Transverse colon (tissue), 4 donors: ENCODE results near the gene DCP2. TPM values are rescaled to one million over a fixed set of nuclear protein-coding genes. Genes with fewer than 3 reads are reported as not detected.

Experiments
- DNase-seq: peaks from one replicate; pipeline ENCODE4 v3.0.0-alpha.2; 2019
- H3K27ac ChIP-seq, 4 donors: fragments of 200-600 bp; sonication (generic); 2 replicates each; pipeline ENCODE4 v1.5.1; 2016 to 2018; ENCODE audit warnings: inconsistent platforms in 4 of 4
- H3K27me3 ChIP-seq: fragments of 200-600 bp; sonication (generic); 2 replicates; pipeline ENCODE4 v1.5.1; 2017; ENCODE audit warnings: inconsistent platforms
- H3K36me3 ChIP-seq, 4 donors: fragments of 200-600 bp; sonication (generic); 2 replicates each; pipeline ENCODE4 v1.5.1; 2017 to 2019; ENCODE audit warnings: inconsistent platforms in 4 of 4
- H3K4me1 ChIP-seq, 4 donors: fragments of 200-600 bp; sonication (generic); 2 replicates each; pipeline ENCODE4 v1.5.1; 2017 to 2020; ENCODE audit warnings: inconsistent platforms in 4 of 4
- H3K4me3 ChIP-seq, 4 donors: fragments of 200-600 bp; sonication (generic); 1 replicate in 1 of 4; 2 replicates in 3 of 4; pipeline versions ENCODE4 v1.5.1 to v1.6.1; 2017 to 2019; ENCODE audit warnings: inconsistent platforms in 4 of 4
- H3K9me3 ChIP-seq, 2 donors: fragments of 200-600 bp; sonication (generic); 2 replicates each; pipeline ENCODE4 v1.5.1; 2017 to 2019; ENCODE audit warnings: inconsistent platforms in 2 of 2
- EP300 ChIP-seq: sonication (generic); formaldehyde crosslinking; IDR thresholded peaks from one replicate; pipeline ENCODE4 v1.6.1; 2017; ENCODE audit warnings: antibody characterized with exemption, low read depth
- POLR2A ChIP-seq: fragments of 450-650 bp; IDR thresholded peaks from one replicate; pipeline ENCODE4 v1.6.1; 2016; ENCODE audit warnings: antibody characterized with exemption, mild to moderate bottlenecking, moderate library complexity
- POLR2AphosphoS5 ChIP-seq, 3 donors: sonication (generic); formaldehyde crosslinking; IDR thresholded peaks; one replicate each; pipeline ENCODE4 v1.6.1; 2016; ENCODE audit warnings: antibody characterized with exemption in 3 of 3
- WGBS, 2 donors: methylation state at CpG; one replicate each; pipeline ENCODE4 v1.1.5; 2018; ENCODE audit warnings: low coverage in 1 of 2; 5-methylcytosine and 5-hydroxymethylcytosine counted together
- in situ Hi-C, 4 donors: fragments of 200-750 bp; cut with MboI; loops; one replicate each; pipeline versions ENCODE4 v1.15.0 to v1.15.1; 2017; ENCODE audit warnings: low sequenced_read_pairs in 3 of 4, low pct_ligation_motif_present in 1 of 4, low pct_unique_long_range_greater_than_20kb in 1 of 4
- intact Hi-C: fragments of 100-400 bp; cut with DNase I; formaldehyde crosslinking; loops from one replicate; pipeline ENCODE4 v1.15.1; 2023; ENCODE audit warnings: low total_unique reads
- total RNA-seq, 4 donors: library from RNA; depleted of rRNA; stranded (reverse); fragments of >200 nt; gene quantifications; one replicate each; pipeline ENCODE4 v1.1.0, GENCODE V29; 2016
- TF ChIP-seq, protein P1 (sequence below), 5 experiments: fragments of 200-600 bp in 3 of 5; fragments of 450-650 bp in 2 of 5; sonication (generic) in 3 of 5; IDR thresholded peaks; 1 replicate in 2 of 5; 2 replicates in 3 of 5; pipeline ENCODE4 v1.5.1; 2016 to 2017; ENCODE audit warnings: antibody characterized with exemption in 5 of 5, inconsistent platforms in 3 of 5, mild to moderate bottlenecking in 2 of 5, moderate library complexity in 1 of 5

Gene DCP2
- total RNA-seq, 4 donors from 2014 or later: 11.6 to 27.8 (median 20.7) TPM

DNA sequence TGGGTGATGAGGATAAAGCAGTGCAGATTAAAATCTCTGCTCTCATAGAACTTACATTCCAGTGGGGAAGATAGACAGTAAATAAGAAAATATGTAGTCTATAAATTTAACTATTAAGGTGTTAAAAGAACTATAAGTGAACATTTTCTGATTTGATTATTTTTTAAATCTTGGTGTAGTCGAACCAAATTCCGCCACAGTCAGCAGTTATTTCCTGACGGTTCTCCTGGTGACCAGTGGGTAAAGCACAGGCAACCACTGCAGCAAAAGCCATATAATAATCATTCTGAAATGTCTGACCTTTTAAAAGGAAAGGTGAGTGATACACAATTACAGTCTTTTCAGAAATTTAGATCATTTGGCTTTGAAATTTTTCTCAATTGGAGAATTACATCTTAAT lies 27.2 kb downstream of the DCP2 start:
- peaks cover 0 to 41% (median 16%) of the 10 kb centered on the region in 4 donors for H3K36me3 ChIP-seq
- no peak for DNase-seq
- in situ Hi-C loops: loop anchor here in 1 of 4 donors (10.0 kb wide), 1 partner anchor 321 kb away; no protein-coding TSS in a partner anchor
- H3K27ac ChIP-seq: no peak overlapping the region
- H3K27me3 ChIP-seq: no peaks in the 10 kb centered on the region
- no peaks in the 10 kb centered on the region for H3K4me1 ChIP-seq
- WGBS, 2 donors: 81 to 85% methylated on average over 3 of the region's 3 CpGs
- H3K9me3 ChIP-seq: no peaks in the 10 kb centered on the region
- TF ChIP-seq POLR2AphosphoS5 (IDR thresholded peaks at IDR 0.05): no peak
- no peak for TF ChIP-seq POLR2A
- TF ChIP-seq EP300: no peak
- TF ChIP-seq, protein P1, sequence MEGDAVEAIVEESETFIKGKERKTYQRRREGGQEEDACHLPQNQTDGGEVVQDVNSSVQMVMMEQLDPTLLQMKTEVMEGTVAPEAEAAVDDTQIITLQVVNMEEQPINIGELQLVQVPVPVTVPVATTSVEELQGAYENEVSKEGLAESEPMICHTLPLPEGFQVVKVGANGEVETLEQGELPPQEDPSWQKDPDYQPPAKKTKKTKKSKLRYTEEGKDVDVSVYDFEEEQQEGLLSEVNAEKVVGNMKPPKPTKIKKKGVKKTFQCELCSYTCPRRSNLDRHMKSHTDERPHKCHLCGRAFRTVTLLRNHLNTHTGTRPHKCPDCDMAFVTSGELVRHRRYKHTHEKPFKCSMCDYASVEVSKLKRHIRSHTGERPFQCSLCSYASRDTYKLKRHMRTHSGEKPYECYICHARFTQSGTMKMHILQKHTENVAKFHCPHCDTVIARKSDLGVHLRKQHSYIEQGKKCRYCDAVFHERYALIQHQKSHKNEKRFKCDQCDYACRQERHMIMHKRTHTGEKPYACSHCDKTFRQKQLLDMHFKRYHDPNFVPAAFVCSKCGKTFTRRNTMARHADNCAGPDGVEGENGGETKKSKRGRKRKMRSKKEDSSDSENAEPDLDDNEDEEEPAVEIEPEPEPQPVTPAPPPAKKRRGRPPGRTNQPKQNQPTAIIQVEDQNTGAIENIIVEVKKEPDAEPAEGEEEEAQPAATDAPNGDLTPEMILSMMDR (IDR thresholded peaks at IDR 0.05): no peak
- intact Hi-C loops: no loop called here
- H3K4me3 ChIP-seq: no peak overlapping the region

DNA sequence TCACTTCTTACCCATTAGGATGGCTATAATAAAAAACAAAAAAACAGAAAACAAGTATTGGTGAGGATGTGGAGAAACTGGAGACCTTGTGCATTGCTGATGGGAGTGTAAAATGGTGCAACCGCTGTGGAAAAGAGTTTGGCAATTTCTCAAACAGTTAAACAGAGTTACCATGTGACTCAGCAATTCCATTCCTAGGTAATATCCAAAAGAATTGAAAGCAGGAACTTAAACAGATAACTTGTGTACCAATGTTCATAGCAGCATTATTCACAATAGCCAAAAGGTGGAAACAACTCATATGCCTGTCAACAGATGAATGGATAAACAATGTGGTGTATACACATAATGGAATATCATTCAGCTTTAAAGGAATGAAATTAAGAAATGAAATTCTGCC lies 28.9 kb downstream of the DCP2 start:
- DNase-seq: no peak
- H3K4me1 ChIP-seq: no peaks in the 10 kb centered on the region
- H3K4me3 ChIP-seq: no peak overlapping the region
- H3K27me3 ChIP-seq: no peaks in the 10 kb centered on the region
- in situ Hi-C loops (loop anchor here in 1 of 4 donors (10.0 kb wide), 1 partner anchor 319 kb away; no protein-coding TSS in a partner anchor), intact Hi-C loops (no loop called here)
- no peaks in the 10 kb centered on the region for H3K9me3 ChIP-seq
- no peak overlapping the region for H3K27ac ChIP-seq
- no peak for TF ChIP-seq POLR2AphosphoS5 (IDR thresholded peaks at IDR 0.05)
- no peak for TF ChIP-seq POLR2A
- TF ChIP-seq, protein P1 (IDR thresholded peaks at IDR 0.05): no peak
- no peak for TF ChIP-seq EP300
- H3K36me3 ChIP-seq: peaks cover 0 to 44% (median 16%) of the 10 kb centered on the region in 4 donors
- 78 to 93% methylated on average over 1 of the region's 1 CpG for WGBS, 2 donors

DNA sequence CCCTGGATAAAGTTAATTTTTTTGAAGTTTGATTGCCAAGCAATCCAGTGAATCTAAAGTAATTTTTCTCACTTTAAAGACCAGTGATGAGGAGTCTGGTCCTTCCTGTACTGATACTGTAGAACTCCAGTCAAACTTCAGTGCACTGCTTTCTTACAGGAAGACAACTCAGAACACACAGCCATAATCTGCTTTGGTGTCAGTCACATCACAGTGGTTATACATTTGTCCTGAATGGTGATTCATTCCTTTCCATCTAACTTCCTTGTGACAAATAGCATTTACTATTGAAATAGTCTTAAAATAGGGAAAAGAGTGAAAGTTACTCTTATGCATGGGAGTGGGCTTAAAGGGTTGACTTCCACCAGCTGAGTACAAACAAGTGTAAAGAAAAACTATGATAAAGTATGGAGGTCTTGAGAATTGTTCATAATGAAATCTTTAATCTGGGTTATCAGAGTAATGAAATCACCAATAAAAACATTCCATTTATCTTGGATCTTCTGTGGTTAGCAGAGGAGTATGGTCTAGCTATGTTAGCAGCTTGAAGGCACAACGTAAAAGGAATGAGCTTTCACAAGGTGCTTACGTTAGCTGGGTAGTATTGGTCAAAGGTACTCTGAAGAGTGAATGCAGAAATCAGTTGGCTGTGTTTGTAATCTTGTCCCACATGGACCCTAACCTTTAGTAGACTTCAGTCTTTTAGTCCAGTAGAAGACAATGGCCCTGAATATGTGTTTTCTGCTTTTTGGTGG lies 41.5 kb downstream of the DCP2 start:
- Histone ChIP-seq H3K27me3 (no peaks in the 10 kb centered on the region), H3K9me3 (no peaks in the 10 kb centered on the region), H3K4me1 (no peaks in the 10 kb centered on the region), H3K27ac (no peak overlapping the region), H3K4me3 (no peak overlapping the region), H3K36me3 (peaks cover 0 to 11% (median 3%) of the 10 kb centered on the region in 4 donors)
- DNase-seq: no peak
- in situ Hi-C loops: no loop called here
- 98% methylated on average over 2 of the region's 2 CpGs; no CpG with 5 or more reads in 1 of the 2 donors for WGBS, 2 donors
- intact Hi-C loops: no loop called here
- TF ChIP-seq POLR2A: no peak
- no peak for TF ChIP-seq POLR2AphosphoS5 (IDR thresholded peaks at IDR 0.05)
- TF ChIP-seq EP300: no peak
- TF ChIP-seq, protein P1 (IDR thresholded peaks at IDR 0.05): no peak

DNA sequence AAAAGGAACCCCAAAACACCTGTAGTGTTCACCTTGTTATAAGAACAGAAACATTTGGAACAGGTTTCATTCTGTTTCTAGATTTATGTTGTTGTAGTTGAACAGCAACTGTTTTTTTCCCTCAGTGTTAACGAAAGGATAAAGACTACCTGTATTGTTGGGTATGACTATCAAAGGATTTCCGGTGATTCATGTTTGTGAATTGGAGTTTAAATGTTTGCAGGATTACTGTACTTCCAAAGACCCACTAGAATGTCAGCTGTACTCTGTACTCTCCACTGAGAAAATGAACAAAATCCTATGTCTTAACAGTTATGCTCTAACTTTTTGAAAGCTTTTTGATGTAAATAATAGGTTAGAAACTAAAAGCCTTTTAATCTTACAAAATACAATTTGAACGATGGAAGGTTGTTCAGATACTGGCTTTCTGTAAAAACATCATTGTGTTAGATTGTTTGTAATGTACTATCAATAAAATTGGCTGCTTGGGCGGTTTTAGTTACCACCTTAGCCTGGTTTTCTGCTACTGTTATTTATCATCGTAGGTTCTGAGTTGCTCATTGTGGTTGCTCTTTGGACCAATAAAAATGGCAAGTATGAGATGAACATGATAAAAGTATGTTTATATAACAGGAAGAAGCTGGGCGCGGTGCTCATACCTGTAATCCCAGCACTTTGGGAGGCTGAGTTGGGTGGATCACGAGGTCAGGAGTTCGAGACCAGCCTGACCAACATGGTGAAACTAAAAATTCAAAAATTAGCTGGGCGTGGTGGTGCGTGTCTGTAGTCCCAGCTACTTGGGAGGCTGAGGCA lies 44.1 kb downstream of the DCP2 start:
- intact Hi-C loops: no loop called here
- Histone ChIP-seq H3K27me3 (no peaks in the 10 kb centered on the region), H3K27ac (no peak overlapping the region), H3K9me3 (no peaks in the 10 kb centered on the region), H3K4me1 (no peaks in the 10 kb centered on the region), H3K4me3 (no peak overlapping the region), H3K36me3 (no peaks in the 10 kb centered on the region)
- in situ Hi-C loops: no loop called here
- WGBS, 2 donors: 84 to 85% methylated on average over 11 of the region's 11 CpGs
- no peak for DNase-seq
- TF ChIP-seq EP300: no peak
- TF ChIP-seq POLR2AphosphoS5 (IDR thresholded peaks at IDR 0.05): no peak
- no peak for TF ChIP-seq POLR2A
